H1 (cell line): ENCODE measurements around the gene COTL1. TPM values are rescaled to one million over a fixed set of nuclear protein-coding genes. Genes with fewer than 3 reads are reported as not detected.

Experiments used
- CTCF ChIA-PET: fragments of 300-600 bp; sonication (Branson Sonifier 250); formaldehyde crosslinking; loops from one replicate; lab custom pipeline; 2021; ENCODE audit not compliant: partially characterized antibody; lab: Charles Lee
- POLR2A ChIA-PET: fragments of 300-600 bp; sonication (Branson Sonifier 250); formaldehyde crosslinking; loops from one replicate; lab custom pipeline; 2021; ENCODE audit warnings: inconsistent platforms; ENCODE audit not compliant: partially characterized antibody; lab: Charles Lee
- DNase-seq, 2 experiments: peaks; one replicate each; pipeline versions ENCODE4 v3.0.0 to v3.0.0-alpha.2; 2010 to 2022; ENCODE audit warnings: low spot score in 2 of 2, low read depth in 1 of 2, mixed read lengths in 1 of 2
- FAIRE-seq: peaks from 2 replicates; lab custom pipeline; 2011; peaks lifted over from hg19 to GRCh38; lab: Jason Lieb, UNC
- H2AFZ ChIP-seq: 2 replicates; pipeline ENCODE4 v1.8.1; 2012; ENCODE audit warnings: low read length, inconsistent platforms
- H2AK5ac ChIP-seq: 2 replicates; pipeline ENCODE4 v1.6.1; 2013; ENCODE audit warnings: low read depth, low read length
- H2BK120ac ChIP-seq: replicated peaks from 2 replicates; pipeline ENCODE3; 2013; ENCODE audit warnings: low read depth, low read length, inconsistent platforms
- H2BK12ac ChIP-seq: 2 replicates; pipeline ENCODE4 v1.6.1; 2013; ENCODE audit warnings: low read depth, low read length
- H2BK15ac ChIP-seq: 2 replicates; pipeline ENCODE4 v1.6.1; 2013; ENCODE audit warnings: low read length
- H2BK20ac ChIP-seq: 2 replicates; pipeline ENCODE4 v1.6.1; 2013; ENCODE audit warnings: low read length
- H2BK5ac ChIP-seq: 2 replicates; pipeline ENCODE4 v1.6.1; 2013; ENCODE audit warnings: low read depth, low read length
- H3K14ac ChIP-seq: 2 replicates; pipeline ENCODE4 v1.6.1; 2013; ENCODE audit warnings: inconsistent platforms; ENCODE audit not compliant: insufficient read length
- H3K18ac ChIP-seq: 2 replicates; pipeline ENCODE4 v1.6.1; 2013; ENCODE audit warnings: low read length; ENCODE audit errors: extremely low read depth
- H3K23ac ChIP-seq: 2 replicates; pipeline ENCODE4 v1.6.1; 2013; ENCODE audit warnings: inconsistent platforms; ENCODE audit not compliant: insufficient read length
- H3K23me2 ChIP-seq: 2 replicates; pipeline ENCODE4 v1.6.1; 2013; ENCODE audit warnings: low read depth, low read length
- H3K27ac ChIP-seq: 2 replicates; pipeline ENCODE4 v1.6.1; 2011; ENCODE audit warnings: low read depth, low read length, inconsistent platforms
- H3K27me3 ChIP-seq, 4 experiments: replicated peaks in 1 of 4; 1 replicate in 1 of 4; 2 replicates in 3 of 4; pipeline versions ENCODE4 v1.6.1 to v1.8.1; 2011 to 2013; ENCODE audit warnings: low read length in 3 of 4, mild to moderate bottlenecking in 3 of 4, inconsistent platforms in 2 of 4, mixed read lengths in 2 of 4, moderate library complexity in 1 of 4; ENCODE audit not compliant: control insufficient read depth in 3 of 4, insufficient read depth in 3 of 4; ENCODE audit errors: extremely low read depth in 1 of 4
- H3K36me3 ChIP-seq, 4 experiments: 2 replicates each; pipeline versions ENCODE4 v1.6.1 to v1.8.1; 2011 to 2013; ENCODE audit warnings: mild to moderate bottlenecking in 4 of 4, low read length in 3 of 4, moderate library complexity in 2 of 4, control low read depth in 1 of 4, inconsistent platforms in 1 of 4; ENCODE audit not compliant: insufficient read depth in 4 of 4, control insufficient read depth in 2 of 4
- H3K4ac ChIP-seq: replicated peaks from 2 replicates; pipeline ENCODE3; 2013; ENCODE audit warnings: low read length, low read depth, mixed read lengths, inconsistent platforms; ENCODE audit not compliant: insufficient read length
- H3K4me1 ChIP-seq, 4 experiments: replicated peaks in 1 of 4; 1 replicate in 1 of 4; 2 replicates in 3 of 4; pipeline versions ENCODE4 v1.6.1 to v1.8.1; 2011 to 2013; ENCODE audit warnings: low read length in 3 of 4, inconsistent platforms in 2 of 4, mixed read lengths in 1 of 4; ENCODE audit not compliant: insufficient read depth in 4 of 4, control insufficient read depth in 3 of 4
- H3K4me2 ChIP-seq, 2 experiments: 2 replicates each; pipeline versions ENCODE4 v1.6.1 to v1.8.1; 2011 to 2013; ENCODE audit warnings: low read depth in 2 of 2, low read length in 2 of 2, control low read depth in 1 of 2, inconsistent platforms in 1 of 2, mild to moderate bottlenecking in 1 of 2; ENCODE audit not compliant: insufficient read depth in 1 of 2
- H3K4me3 ChIP-seq, 4 experiments: fragments of 200-600, 300-600 bp in 1 of 4; sonication (generic), shearing (Covaris generic), sonication (Bioruptor Twin) in 1 of 4; 2 replicates each; pipeline versions ENCODE4 v1.5.1 to v1.8.1; 2011 to 2016; ENCODE audit warnings: low read length in 4 of 4, low read depth in 3 of 4, control low read depth in 2 of 4, inconsistent platforms in 2 of 4, mild to moderate bottlenecking in 2 of 4, mixed read lengths in 1 of 4, moderate library complexity in 1 of 4; ENCODE audit not compliant: insufficient read depth in 2 of 4; ENCODE audit errors: extremely low read depth in 1 of 4
- H3K56ac ChIP-seq: replicated peaks from 2 replicates; pipeline ENCODE3; 2013; ENCODE audit warnings: low read depth, mild to moderate bottlenecking, mixed read lengths, low read length, inconsistent platforms; ENCODE audit not compliant: insufficient read length
- H3K79me1 ChIP-seq: 2 replicates; pipeline ENCODE4 v1.6.1; 2013; ENCODE audit warnings: low read depth, low read length, control low read depth
- H3K79me2 ChIP-seq, 2 experiments: 2 replicates each; pipeline versions ENCODE4 v1.6.1 to v1.8.1; 2012 to 2013; ENCODE audit warnings: low read length in 2 of 2, mild to moderate bottlenecking in 2 of 2, inconsistent platforms in 1 of 2; ENCODE audit not compliant: insufficient read depth in 2 of 2, control insufficient read depth in 1 of 2
- H3K9ac ChIP-seq, 4 experiments: replicated peaks in 1 of 4; 1 replicate in 1 of 4; 2 replicates in 3 of 4; pipeline versions ENCODE4 v1.6.1 to v1.8.1; 2011 to 2013; ENCODE audit warnings: low read depth in 3 of 4, low read length in 3 of 4, control low read depth in 2 of 4, mild to moderate bottlenecking in 2 of 4, moderate library complexity in 2 of 4, inconsistent platforms in 1 of 4; ENCODE audit errors: extremely low read depth in 1 of 4
- H3K9me3 ChIP-seq, 2 experiments: 2 replicates each; pipeline versions ENCODE4 v1.6.1 to v1.8.1; 2012 to 2013; ENCODE audit warnings: mild to moderate bottlenecking in 2 of 2, moderate library complexity in 2 of 2, control low read depth in 1 of 2, inconsistent platforms in 1 of 2, low read depth in 1 of 2, low read length in 1 of 2, mixed read lengths in 1 of 2; ENCODE audit not compliant: insufficient read depth in 2 of 2
- H4K20me1 ChIP-seq, 2 experiments: replicated peaks in 1 of 2; 2 replicates each; pipeline versions ENCODE3 to v1.8.1; 2011 to 2013; ENCODE audit warnings: inconsistent platforms in 2 of 2, low read length in 2 of 2, mild to moderate bottlenecking in 1 of 2; ENCODE audit not compliant: insufficient read depth in 2 of 2, control insufficient read depth in 1 of 2
- H4K5ac ChIP-seq: 2 replicates; pipeline ENCODE4 v1.6.1; 2013; ENCODE audit warnings: low read length, low read depth, mixed read lengths, inconsistent platforms; ENCODE audit not compliant: insufficient read length
- H4K8ac ChIP-seq: 2 replicates; pipeline ENCODE4 v1.8.0; 2013; ENCODE audit warnings: mild to moderate bottlenecking, moderate library complexity, low read length, inconsistent platforms; ENCODE audit not compliant: insufficient read depth; ENCODE audit errors: extremely low read depth
- H4K91ac ChIP-seq: replicated peaks from 2 replicates; pipeline ENCODE3; 2013; ENCODE audit warnings: low read length, mixed read lengths, inconsistent platforms; ENCODE audit not compliant: insufficient read length
- RBBP5 ChIP-seq: IDR thresholded peaks from 2 replicates; pipeline ENCODE4 v1.7.1; 2012; ENCODE audit warnings: low read depth, mild to moderate bottlenecking, inconsistent platforms, low read length, moderate library complexity, borderline replicate concordance
- WGBS, 2 experiments: shearing (Covaris generic) in 1 of 2; methylation state at CpG; one replicate each; pipeline versions ENCODE4 v1.1.6 to v1.1.7; 2013 to 2015; ENCODE audit warnings: low lambda C conversion rate in 2 of 2, mixed read lengths in 2 of 2, inconsistent platforms in 1 of 2, low coverage in 1 of 2, missing lambda C conversion rate in 1 of 2; ENCODE audit not compliant: insufficient replicate concordance in 2 of 2, insufficient coverage in 1 of 2, insufficient read length in 1 of 2; ENCODE audit errors: extremely low coverage in 1 of 2, missing lambda C conversion rate in 1 of 2; 5-methylcytosine and 5-hydroxymethylcytosine counted together
- polyA plus RNA-seq, 7 experiments: library from polyadenylated mRNA; depleted of rRNA in 3 of 7; stranded (reverse) in 5 of 7; unstranded in 2 of 7; fragments of >200 nt in 5 of 7; fragments of 200-250 nt in 2 of 7; gene quantifications; 1 replicate in 5 of 7; 2 replicates in 1 of 7; 4 replicates in 1 of 7; pipeline versions ENCODE4 v1.2.1 to v1.2.3, GENCODE V29; 2011 to 2013; ENCODE audit warnings: missing spikeins in 2 of 7, mixed read lengths in 2 of 7
- total RNA-seq: library from RNA; stranded (reverse); fragmentation: NEBNext Ultra II Directional; extraction: Animal tissue kit (Norgen Biotek cat#: 25700); gene quantifications from 2 replicates; pipeline ENCODE4 v1.2.1, GENCODE V29; 2021

COTL1 gene
- total and polyA plus RNA-seq, 2 of the 8 experiments (the other 6 are each of a cell fraction or from before 2014, with no cell fraction given), result 59.2 to 183 TPM

GRCh38 chr16:84628226-84628731 lies 10.4 kb upstream of the COTL1 start:
- Histone ChIP-seq H3K4me2 (no peak overlapping the region), H3K79me1 (no peaks in the 10 kb centered on the region), H3K14ac (no peak overlapping the region), H3K9ac (no peak overlapping the region), H3K27me3 (no peaks in the 10 kb centered on the region), H2BK120ac (no peak overlapping the region), H3K27ac (no peak overlapping the region), H2AFZ (no peak overlapping the region), H3K18ac (no peak overlapping the region), H3K9me3 (no peaks in the 10 kb centered on the region), H2BK5ac (no peak overlapping the region), H3K23ac (no peak overlapping the region), H2AK5ac (no peak overlapping the region), H3K4me1 (peaks cover 0 to 5% (median 2%) of the 10 kb centered on the region in 4 experiments; a peak in 3 of 7 replicates), H4K91ac (no peak overlapping the region), H3K4ac (no peak overlapping the region), H4K5ac (no peak overlapping the region), H2BK15ac (no peak overlapping the region), H3K4me3 (no peak overlapping the region), H3K23me2 (no peaks in the 10 kb centered on the region), H3K79me2 (no peaks in the 10 kb centered on the region), H2BK20ac (no peak overlapping the region), H4K20me1 (no peaks in the 10 kb centered on the region), H3K56ac (no peak overlapping the region), H4K8ac (no peak overlapping the region), H3K36me3 (no peaks in the 10 kb centered on the region), H2BK12ac (no peak overlapping the region)
- CTCF ChIA-PET, result interaction anchor here (0.7 to 3.9 kb wide), 7 partner anchors 43 to 629 kb away, joined by 3 to 23 read pairs (median 6); no protein-coding TSS in a partner anchor
- DNase-seq (no peak), FAIRE-seq (no peak)
- POLR2A ChIA-PET, result no interaction called here
- 73% methylated on average over 7 of the region's 7 CpGs; no CpG with 5 or more reads in 1 of the 2 experiments for WGBS, 2 experiments
- TF ChIP-seq RBBP5, result no peak
